GM13977 (cell line): Measurements from ENCODE around the gene HIVEP2.

Source experiments
- DNase-seq: peaks from one replicate; pipeline ENCODE4 v3.0.0; 2012; ENCODE audit warnings: low spot score
- in situ Hi-C: fragments of 300-500 bp; cut with MboI; formaldehyde crosslinking; loops from one replicate; pipeline ENCODE4 v1.12.0; 2022; ENCODE audit warnings: low sequenced_read_pairs, low pct_unique_long_range_greater_than_20kb, mixed read lengths, inconsistent platforms; ENCODE audit not compliant: unreplicated experiment
- TF ChIP-seq, protein P1 (sequence below): IDR thresholded peaks from 2 replicates; pipeline ENCODE4 v1.5.1; 2012; ENCODE audit warnings: mild to moderate bottlenecking, control low read depth; ENCODE audit not compliant: insufficient read depth; ENCODE audit errors: extremely low read depth, missing control alignments

Gene HIVEP2

DNA sequence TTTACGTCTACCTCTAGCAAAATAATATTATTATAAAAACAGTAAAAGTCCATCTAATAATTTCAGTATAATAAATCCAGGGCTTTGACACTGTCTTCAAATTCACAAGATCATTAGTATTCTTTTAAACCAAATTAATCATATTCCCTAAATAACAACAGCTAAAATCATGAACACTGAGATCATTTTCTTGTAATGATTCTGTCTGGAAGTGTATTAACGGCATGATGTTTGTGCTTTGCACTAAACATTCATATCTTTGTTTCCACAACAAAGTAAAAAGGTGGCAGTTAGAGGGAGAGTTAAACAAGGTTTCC, 18.8 kb downstream of the HIVEP2 start:
- TF ChIP-seq, protein P1, sequence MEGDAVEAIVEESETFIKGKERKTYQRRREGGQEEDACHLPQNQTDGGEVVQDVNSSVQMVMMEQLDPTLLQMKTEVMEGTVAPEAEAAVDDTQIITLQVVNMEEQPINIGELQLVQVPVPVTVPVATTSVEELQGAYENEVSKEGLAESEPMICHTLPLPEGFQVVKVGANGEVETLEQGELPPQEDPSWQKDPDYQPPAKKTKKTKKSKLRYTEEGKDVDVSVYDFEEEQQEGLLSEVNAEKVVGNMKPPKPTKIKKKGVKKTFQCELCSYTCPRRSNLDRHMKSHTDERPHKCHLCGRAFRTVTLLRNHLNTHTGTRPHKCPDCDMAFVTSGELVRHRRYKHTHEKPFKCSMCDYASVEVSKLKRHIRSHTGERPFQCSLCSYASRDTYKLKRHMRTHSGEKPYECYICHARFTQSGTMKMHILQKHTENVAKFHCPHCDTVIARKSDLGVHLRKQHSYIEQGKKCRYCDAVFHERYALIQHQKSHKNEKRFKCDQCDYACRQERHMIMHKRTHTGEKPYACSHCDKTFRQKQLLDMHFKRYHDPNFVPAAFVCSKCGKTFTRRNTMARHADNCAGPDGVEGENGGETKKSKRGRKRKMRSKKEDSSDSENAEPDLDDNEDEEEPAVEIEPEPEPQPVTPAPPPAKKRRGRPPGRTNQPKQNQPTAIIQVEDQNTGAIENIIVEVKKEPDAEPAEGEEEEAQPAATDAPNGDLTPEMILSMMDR: no peak
- DNase-seq: no peak
- in situ Hi-C loops: no loop called here

DNA sequence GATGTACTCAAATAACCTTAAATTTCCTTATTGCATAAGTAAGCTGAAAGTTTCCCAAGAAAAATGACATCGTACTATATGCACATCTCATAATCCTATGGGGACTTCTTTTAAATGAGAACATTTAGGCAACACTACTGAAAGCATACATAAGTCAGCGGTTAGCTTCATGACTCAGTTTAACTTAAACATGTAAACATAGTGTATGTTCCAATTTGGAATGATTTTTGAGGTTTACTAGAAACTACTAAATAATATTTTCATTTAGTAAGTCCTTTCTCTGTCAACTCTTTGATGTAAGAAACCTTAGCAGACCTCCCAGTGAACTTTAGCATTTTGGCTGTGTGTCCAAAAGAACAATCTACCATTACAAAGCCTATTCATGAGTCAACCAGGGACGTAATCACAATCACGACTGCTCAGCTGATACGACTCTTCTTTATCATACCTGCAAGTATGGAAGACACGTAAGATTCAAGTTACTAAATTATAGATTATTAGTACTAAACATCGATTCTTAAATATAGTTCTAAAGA, 19.3 kb downstream of the HIVEP2 start:
- in situ Hi-C loops: no loop called here
- no peak for DNase-seq
- TF ChIP-seq, protein P1: no peak

DNA sequence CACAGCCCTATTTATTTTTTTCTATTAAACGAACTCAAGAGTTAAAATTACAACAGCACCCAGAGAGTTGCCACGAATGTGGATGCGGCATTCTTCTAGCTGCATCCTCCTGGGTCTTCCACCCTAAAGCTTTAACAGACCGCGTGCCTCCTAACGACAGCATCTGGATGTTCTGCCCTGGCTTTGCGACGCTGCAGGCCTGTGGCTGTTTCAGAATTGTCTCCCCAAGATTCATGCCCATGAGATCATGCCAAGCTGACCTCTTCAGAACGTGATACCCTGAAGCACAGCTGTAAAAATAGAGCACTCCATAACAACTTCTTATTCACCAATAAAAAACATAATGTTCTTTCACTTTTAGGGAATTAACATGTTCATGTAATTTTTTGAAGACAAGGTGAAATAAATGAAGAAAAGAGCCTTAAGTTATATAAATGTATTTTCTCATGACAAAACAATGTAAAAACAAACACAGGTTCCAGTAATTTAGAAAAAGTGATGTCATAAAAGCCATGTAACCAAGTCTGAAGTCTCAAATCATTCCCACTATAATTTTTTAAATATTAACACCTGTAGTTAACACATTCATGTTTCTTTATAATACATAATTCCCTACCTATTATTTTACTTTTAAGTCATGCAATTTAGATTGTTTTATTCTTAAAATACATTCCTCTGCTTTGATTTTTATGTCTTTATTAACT, 26.5 kb downstream of the HIVEP2 start:
- TF ChIP-seq, protein P1: no peak

DNA sequence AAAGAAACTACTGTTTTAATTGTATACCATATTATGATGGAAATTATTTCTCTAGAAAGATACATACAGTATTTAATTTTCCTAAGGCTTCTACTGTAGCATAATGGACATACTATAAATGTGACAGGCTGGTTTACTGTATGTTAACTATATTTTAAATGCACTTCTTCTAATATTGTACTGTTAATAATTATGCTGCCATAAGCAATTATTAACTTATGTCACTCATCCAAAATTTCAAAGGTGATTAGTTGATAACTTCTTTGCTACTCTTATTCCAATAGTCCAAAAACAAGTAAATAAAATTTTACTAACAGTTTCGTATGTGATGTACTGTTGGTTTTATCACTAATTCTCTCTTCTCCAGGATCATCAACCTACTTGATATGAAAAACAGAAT, 28.1 kb downstream of the HIVEP2 start:
- TF ChIP-seq, protein P1: no peak
- in situ Hi-C loops: no loop called here
- DNase-seq: no peak

More for the DNA sequence above, 26.5 kb downstream of the HIVEP2 start:
- in situ Hi-C loops: no loop called here
- no peak for DNase-seq

GRCh38 chr6:142914937-142915697, 29.9 kb downstream of the HIVEP2 start:
- in situ Hi-C loops: no loop called here
- TF ChIP-seq, protein P1: no peak
- no peak for DNase-seq

- no peak for DNase-seq
- TF ChIP-seq, protein P1: no peak
- in situ Hi-C loops: no loop called here
These were observed 30.6 kb downstream of the HIVEP2 start for GRCh38 chr6:142914369-142914768.
